AG09319 (cell line): ENCODE results near the gene RPTOR.

ENCODE experiments used
- DNase-seq: peaks from one replicate; pipeline ENCODE4 v3.0.0-alpha.2; 2010; ENCODE audit warnings: low read depth; ENCODE audit errors: extremely low read depth
- TF ChIP-seq, protein P1 (sequence below): IDR thresholded peaks from 2 replicates; pipeline ENCODE4 v1.5.1; 2011; ENCODE audit warnings: low read depth, mild to moderate bottlenecking, inconsistent platforms, low read length, moderate library complexity

RPTOR gene

DNA sequence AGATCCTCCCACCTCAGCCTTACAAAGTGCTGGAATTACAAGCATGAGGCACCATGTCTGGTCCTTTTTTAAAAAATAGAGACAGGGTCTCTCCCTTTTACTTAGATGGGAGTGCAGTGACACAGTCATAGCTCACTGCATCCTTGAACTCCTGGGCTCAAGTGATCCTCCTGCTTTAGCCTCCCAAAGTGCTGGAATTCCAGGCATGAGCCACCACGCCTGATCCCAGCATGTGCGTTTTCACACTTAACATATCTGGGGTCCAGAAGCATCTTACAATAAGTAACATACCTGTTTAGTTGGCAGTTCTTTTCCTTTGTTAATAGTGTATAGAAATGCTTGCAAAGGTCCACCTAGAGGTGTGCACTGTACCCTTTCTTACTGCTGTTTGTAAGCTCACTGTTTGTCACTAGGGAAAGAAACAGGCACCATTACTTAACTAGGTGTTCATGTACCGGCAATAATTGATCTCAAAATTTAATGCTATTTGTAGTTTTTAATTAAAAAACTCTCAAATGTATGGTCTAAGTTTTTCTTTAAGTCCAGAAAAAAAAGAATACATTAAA is 221.7 kb downstream of the RPTOR start:
- no peak for DNase-seq
- TF ChIP-seq, protein P1, sequence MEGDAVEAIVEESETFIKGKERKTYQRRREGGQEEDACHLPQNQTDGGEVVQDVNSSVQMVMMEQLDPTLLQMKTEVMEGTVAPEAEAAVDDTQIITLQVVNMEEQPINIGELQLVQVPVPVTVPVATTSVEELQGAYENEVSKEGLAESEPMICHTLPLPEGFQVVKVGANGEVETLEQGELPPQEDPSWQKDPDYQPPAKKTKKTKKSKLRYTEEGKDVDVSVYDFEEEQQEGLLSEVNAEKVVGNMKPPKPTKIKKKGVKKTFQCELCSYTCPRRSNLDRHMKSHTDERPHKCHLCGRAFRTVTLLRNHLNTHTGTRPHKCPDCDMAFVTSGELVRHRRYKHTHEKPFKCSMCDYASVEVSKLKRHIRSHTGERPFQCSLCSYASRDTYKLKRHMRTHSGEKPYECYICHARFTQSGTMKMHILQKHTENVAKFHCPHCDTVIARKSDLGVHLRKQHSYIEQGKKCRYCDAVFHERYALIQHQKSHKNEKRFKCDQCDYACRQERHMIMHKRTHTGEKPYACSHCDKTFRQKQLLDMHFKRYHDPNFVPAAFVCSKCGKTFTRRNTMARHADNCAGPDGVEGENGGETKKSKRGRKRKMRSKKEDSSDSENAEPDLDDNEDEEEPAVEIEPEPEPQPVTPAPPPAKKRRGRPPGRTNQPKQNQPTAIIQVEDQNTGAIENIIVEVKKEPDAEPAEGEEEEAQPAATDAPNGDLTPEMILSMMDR, result no peak

DNA sequence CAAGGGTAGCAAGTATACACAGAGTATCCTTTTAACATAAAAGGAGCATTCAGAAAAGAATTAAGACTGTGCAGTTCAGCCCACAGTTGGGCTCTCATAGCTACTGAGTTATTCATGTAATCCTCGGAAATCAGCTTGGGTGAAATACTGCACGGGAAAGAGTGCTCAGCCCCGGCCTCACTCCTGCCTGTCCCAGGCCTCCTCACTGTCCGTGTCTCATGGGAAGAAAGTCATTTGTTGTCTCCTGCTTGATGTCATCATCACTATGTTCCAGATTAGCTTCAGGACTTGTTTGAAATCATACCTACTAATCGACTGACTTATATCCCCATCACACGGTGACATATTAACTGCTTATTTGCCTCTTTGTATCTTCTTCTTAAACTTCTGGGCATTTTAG is 223.8 kb downstream of the RPTOR start:
- DNase-seq, result no peak
- TF ChIP-seq, protein P1, result no peak

DNA sequence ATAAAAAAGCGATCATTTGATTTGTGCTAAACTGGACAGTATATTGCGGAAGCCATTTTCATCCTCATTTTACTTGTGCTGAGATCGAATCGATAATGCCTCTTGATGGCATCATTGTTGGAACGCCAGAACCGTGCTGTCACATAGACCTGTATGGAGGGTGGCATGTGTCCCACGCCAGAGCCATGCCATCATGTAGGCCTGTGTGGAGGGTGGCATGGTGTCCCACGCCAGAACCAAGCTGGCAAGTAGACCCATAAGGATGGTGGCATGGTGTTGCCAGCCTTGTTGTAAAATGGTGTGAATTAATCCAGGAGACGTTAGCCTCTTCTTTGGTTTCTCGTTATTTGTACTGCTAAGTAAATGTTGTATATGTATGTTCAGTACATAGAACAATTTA is 224.3 kb downstream of the RPTOR start:
- TF ChIP-seq, protein P1, result no peak
- DNase-seq, result no peak

DNA sequence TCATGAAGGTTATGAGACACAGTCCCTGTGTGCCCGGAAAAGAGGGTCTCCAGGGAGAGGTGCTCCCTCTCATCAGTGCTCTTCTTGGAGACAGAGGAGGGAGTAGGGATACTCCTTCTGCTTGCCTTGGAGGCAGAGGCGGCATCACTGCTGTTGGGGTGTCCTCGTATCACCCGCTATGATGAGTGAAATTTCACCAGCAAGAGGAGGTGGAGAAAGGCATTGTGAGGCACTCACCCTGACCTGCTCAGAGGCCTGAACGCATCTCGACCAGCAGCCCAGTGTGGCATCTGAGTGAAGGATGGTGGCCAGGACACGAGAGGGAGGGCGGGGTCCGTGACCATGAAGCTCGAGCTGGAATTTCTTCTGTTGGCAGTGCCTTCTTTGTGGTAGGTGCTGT is 224.9 kb downstream of the RPTOR start:
- DNase-seq, result no peak
- TF ChIP-seq, protein P1, result no peak

DNA sequence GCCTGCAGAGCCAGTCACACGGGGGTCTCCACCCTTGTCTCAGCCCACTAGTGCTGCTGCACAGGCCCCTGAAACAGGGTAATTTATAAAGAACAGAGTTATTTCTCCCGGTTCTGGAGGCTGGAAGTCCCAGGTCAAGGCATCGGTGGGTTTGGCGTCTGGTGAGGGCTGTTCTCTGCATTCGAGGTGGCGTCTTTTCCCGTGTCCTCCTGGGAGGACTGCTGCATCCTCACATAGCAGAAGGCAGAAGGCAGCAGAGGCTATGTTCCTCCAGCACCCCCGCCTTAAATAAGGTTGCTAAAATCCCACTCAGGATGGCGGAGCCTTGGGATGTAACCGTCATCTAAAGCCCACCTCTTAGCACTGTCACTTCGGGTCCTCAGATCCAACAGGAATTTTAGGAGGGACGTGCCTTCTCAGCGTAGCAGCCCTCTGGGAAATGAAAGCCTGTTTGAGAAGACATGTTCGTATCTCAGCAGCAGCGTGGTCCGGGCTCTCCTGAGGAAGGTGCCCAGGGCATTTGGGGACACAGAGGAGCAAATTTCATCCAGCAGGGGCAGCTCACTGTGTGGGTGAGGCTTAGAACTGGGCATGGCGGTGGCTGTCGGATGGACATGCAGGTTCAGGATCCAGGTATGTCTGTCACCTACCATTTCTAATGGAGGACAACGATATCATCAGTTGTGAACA is 225.4 kb downstream of the RPTOR start:
- TF ChIP-seq, protein P1, result no peak
- DNase-seq, result no peak

DNA sequence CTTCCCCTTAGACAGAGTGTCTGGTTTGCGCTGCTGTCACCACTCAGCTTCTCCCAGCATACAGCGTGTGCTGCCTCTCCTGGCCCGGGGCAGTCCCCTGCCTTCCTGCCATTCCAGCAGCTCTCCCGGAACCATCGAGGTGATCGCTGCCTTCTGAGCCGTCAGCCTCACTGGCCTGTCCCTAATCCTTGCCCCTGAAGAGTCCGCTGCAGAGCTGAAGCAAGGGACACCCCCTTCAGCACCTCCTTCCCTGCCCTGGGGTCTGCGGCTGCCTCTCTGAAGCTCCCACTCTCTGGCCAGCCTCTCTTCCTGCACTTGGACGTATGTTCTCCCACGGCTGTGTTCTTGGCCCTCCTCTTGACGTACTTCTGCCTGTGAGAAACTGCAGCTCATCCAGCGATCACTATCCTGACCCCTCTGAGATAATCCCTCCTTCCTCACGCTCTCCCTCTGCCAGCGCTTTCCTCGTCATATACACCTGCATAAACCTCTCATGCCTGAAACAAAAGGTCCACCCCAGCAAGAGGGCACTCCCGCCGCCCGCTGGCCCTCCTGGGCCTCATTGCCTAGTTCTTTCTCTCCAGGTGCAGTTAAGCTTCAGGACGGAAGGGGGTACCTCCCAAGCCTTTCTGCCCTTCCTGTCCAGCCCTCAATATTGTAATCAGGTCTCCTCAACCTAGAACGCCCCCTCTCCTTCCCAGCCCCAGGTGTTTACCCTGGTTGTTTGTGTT is 226.4 kb downstream of the RPTOR start:
- no peak for DNase-seq
- TF ChIP-seq, protein P1, result no peak

DNA sequence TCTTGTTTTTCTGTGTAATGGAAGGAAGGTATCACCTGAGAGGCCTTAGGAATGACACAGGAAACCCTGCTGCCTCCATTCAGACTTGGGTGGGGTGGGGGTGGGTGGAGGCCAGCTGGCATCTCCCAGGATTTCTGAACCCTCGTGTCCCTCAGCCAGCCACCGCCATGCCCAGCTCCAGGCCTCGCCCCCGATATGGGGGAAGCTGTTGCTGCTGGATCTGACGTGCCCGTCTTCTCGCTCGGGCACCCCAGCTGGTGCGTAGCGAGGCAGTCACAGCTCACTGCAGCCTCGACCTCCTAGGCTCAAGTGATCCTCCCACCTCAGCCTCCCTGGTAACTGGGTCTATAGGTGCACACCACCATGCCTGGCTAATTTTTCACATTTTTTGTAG is 227.0 kb downstream of the RPTOR start:
- DNase-seq, result no peak
- TF ChIP-seq, protein P1, result no peak
